H9 (cell line): ENCODE measurements around the gene ANKRD17. TPM values are rescaled to one million over a fixed set of nuclear protein-coding genes. Genes with fewer than 3 reads are reported as not detected.

Source experiments
- DNase-seq: peaks from one replicate; pipeline ENCODE4 v3.0.0-alpha.2; 2017
- H2AFZ ChIP-seq: one replicate; pipeline ENCODE4 v1.6.1; 2013; ENCODE audit warnings: mild to moderate bottlenecking, low read length, control low read depth, moderate library complexity
- H2AK5ac ChIP-seq: 2 replicates; pipeline ENCODE4 v1.6.1; 2013; ENCODE audit warnings: low read length, control low read depth, mixed read lengths; ENCODE audit not compliant: insufficient read length
- H2BK120ac ChIP-seq: one replicate; pipeline ENCODE4 v1.6.1; 2013; ENCODE audit warnings: low read depth, mild to moderate bottlenecking, low read length, control low read depth, inconsistent platforms; ENCODE audit not compliant: poor library complexity, severe bottlenecking
- H2BK12ac ChIP-seq: 2 replicates; pipeline ENCODE4 v1.6.1; 2013; ENCODE audit warnings: low read length, control low read depth, mixed read lengths, low read depth; ENCODE audit not compliant: insufficient read length
- H2BK15ac ChIP-seq: 2 replicates; pipeline ENCODE4 v1.6.1; 2013; ENCODE audit warnings: low read depth, low read length, control low read depth
- H2BK20ac ChIP-seq: one replicate; pipeline ENCODE4 v1.6.1; 2013; ENCODE audit warnings: low read depth, mild to moderate bottlenecking, low read length, control low read depth, inconsistent platforms; ENCODE audit not compliant: poor library complexity, severe bottlenecking
- H2BK5ac ChIP-seq: 2 replicates; pipeline ENCODE4 v1.6.1; 2013; ENCODE audit warnings: low read length, control low read depth, mixed read lengths; ENCODE audit not compliant: insufficient read length
- H3K14ac ChIP-seq: 2 replicates; pipeline ENCODE4 v1.6.1; 2013; ENCODE audit warnings: low read length, control low read depth; ENCODE audit not compliant: insufficient read depth
- H3K18ac ChIP-seq: 2 replicates; pipeline ENCODE4 v1.6.1; 2013; ENCODE audit warnings: low read depth, mild to moderate bottlenecking, mixed read lengths, low read length, control low read depth; ENCODE audit not compliant: insufficient read length
- H3K23ac ChIP-seq: 2 replicates; pipeline ENCODE4 v1.6.1; 2013; ENCODE audit warnings: low read length, control low read depth, mixed read lengths, low read depth; ENCODE audit not compliant: insufficient read length
- H3K23me2 ChIP-seq: 2 replicates; pipeline ENCODE4 v1.6.1; 2013; ENCODE audit warnings: low read depth, mild to moderate bottlenecking, mixed read lengths, low read length, control low read depth; ENCODE audit not compliant: insufficient read length, poor library complexity, severe bottlenecking
- H3K27ac ChIP-seq: 2 replicates; pipeline ENCODE4 v1.5.1; 2013; ENCODE audit warnings: low read length, control low read depth, mixed read lengths, low read depth; ENCODE audit not compliant: insufficient read length
- H3K27me3 ChIP-seq: 2 replicates; pipeline ENCODE4 v1.6.1; 2013; ENCODE audit warnings: low read length, control low read depth, inconsistent platforms; ENCODE audit not compliant: insufficient read depth
- H3K4ac ChIP-seq: 2 replicates; pipeline ENCODE4 v1.6.1; 2013; ENCODE audit warnings: low read depth, mild to moderate bottlenecking, control low read depth, inconsistent platforms, low read length, moderate library complexity
- H3K4me1 ChIP-seq: 2 replicates; pipeline ENCODE4 v1.6.1; 2013; ENCODE audit warnings: low read length, control low read depth, inconsistent platforms; ENCODE audit not compliant: insufficient read depth
- H3K4me2 ChIP-seq: 2 replicates; pipeline ENCODE4 v1.6.1; 2013; ENCODE audit warnings: low read length, control low read depth, mixed read lengths; ENCODE audit not compliant: insufficient read length, insufficient read depth
- H3K56ac ChIP-seq: 2 replicates; pipeline ENCODE4 v1.6.1; 2013; ENCODE audit warnings: low read depth, mild to moderate bottlenecking, mixed read lengths, low read length, control low read depth; ENCODE audit not compliant: insufficient read length
- H3K79me1 ChIP-seq: 2 replicates; pipeline ENCODE4 v1.6.1; 2013; ENCODE audit warnings: low read depth, mild to moderate bottlenecking, moderate library complexity, low read length, control low read depth, inconsistent platforms; ENCODE audit not compliant: insufficient read depth, poor library complexity, severe bottlenecking
- H3K79me2 ChIP-seq: 2 replicates; pipeline ENCODE4 v1.6.1; 2013; ENCODE audit warnings: low read length, control low read depth, inconsistent platforms; ENCODE audit not compliant: insufficient read depth
- H3K9ac ChIP-seq: 2 replicates; pipeline ENCODE4 v1.6.1; 2013; ENCODE audit warnings: low read length, control low read depth, mixed read lengths; ENCODE audit not compliant: insufficient read length; ENCODE audit errors: extremely low read depth
- H3K9me3 ChIP-seq: one replicate; pipeline ENCODE4 v1.6.1; 2013; ENCODE audit warnings: low read depth, low read length, inconsistent platforms; ENCODE audit not compliant: control insufficient read depth
- H3T11ph ChIP-seq: one replicate; pipeline ENCODE4 v1.6.1; 2013; ENCODE audit warnings: mild to moderate bottlenecking, low read length, control low read depth, inconsistent platforms
- H4K20me1 ChIP-seq: one replicate; pipeline ENCODE4 v1.6.1; 2013; ENCODE audit not compliant: control insufficient read depth, insufficient read length, insufficient read depth
- H4K5ac ChIP-seq: 2 replicates; pipeline ENCODE4 v1.6.1; 2013; ENCODE audit warnings: low read depth, mild to moderate bottlenecking, mixed read lengths, low read length, control low read depth; ENCODE audit not compliant: insufficient read length
- H4K8ac ChIP-seq: replicated peaks from 2 replicates; pipeline ENCODE4 v1.6.1; 2013; ENCODE audit warnings: low read length, control low read depth, mixed read lengths, low read depth; ENCODE audit not compliant: insufficient read length
- H4K91ac ChIP-seq: 2 replicates; pipeline ENCODE4 v1.6.1; 2013; ENCODE audit warnings: low read depth, mild to moderate bottlenecking, moderate library complexity, mixed read lengths, low read length, control low read depth; ENCODE audit not compliant: insufficient read length
- H3K27ac Mint-ChIP-seq, 3 experiments: 2 replicates in 2 of 3; 3 replicates in 1 of 3; pipeline ENCODE4 v1.8.0; 2020 to 2021; ENCODE audit warnings: mixed read lengths in 3 of 3, mild to moderate bottlenecking in 1 of 3, moderate library complexity in 1 of 3
- H3K27me3 Mint-ChIP-seq: 2 replicates; pipeline ENCODE4 v1.8.0; 2021; ENCODE audit warnings: low read depth, mild to moderate bottlenecking, moderate library complexity, mixed read lengths
- H3K36me3 Mint-ChIP-seq, 3 experiments: 2 replicates in 2 of 3; 3 replicates in 1 of 3; pipeline ENCODE4 v1.8.0; 2020 to 2021; ENCODE audit warnings: low read depth in 3 of 3, mixed read lengths in 3 of 3; ENCODE audit not compliant: insufficient read depth in 1 of 3
- H3K4me1 Mint-ChIP-seq, 2 experiments: 2 replicates each; pipeline ENCODE4 v1.8.0; 2020; ENCODE audit warnings: mixed read lengths in 2 of 2
- H3K4me3 Mint-ChIP-seq, 2 experiments: 2 replicates in 1 of 2; 3 replicates in 1 of 2; pipeline ENCODE4 v1.8.0; 2020 to 2021; ENCODE audit warnings: mild to moderate bottlenecking in 2 of 2, mixed read lengths in 2 of 2, moderate library complexity in 1 of 2
- H3K9me3 Mint-ChIP-seq, 2 experiments: 2 replicates in 1 of 2; 3 replicates in 1 of 2; pipeline ENCODE4 v1.8.0; 2020; ENCODE audit warnings: mild to moderate bottlenecking in 2 of 2, mixed read lengths in 2 of 2, moderate library complexity in 1 of 2
- WGBS: extraction: QIAGEN DNeasy Blood & Tissue Kit; methylation state at CpG from one replicate; pipeline ENCODE4 v1.1.7; 2013; ENCODE audit warnings: missing lambda C conversion rate, low lambda C conversion rate, mixed read lengths; ENCODE audit not compliant: insufficient read length; ENCODE audit errors: extremely low coverage; 5-methylcytosine and 5-hydroxymethylcytosine counted together
- total RNA-seq: library from RNA; stranded (reverse); gene quantifications from 2 replicates; pipeline ENCODE4 v1.2.1, GENCODE V29; 2021
- TF ChIP-seq, protein P1 (sequence below): fragments of 200-600 bp; sonication (generic); conservative IDR thresholded peaks from 3 replicates; pipeline ENCODE4 v1.8.0; 2021; ENCODE audit warnings: antibody characterized with exemption, mild to moderate bottlenecking

Gene ANKRD17
- total RNA-seq, 1 experiment from 2014 or later, result 82.4 TPM

DNA sequence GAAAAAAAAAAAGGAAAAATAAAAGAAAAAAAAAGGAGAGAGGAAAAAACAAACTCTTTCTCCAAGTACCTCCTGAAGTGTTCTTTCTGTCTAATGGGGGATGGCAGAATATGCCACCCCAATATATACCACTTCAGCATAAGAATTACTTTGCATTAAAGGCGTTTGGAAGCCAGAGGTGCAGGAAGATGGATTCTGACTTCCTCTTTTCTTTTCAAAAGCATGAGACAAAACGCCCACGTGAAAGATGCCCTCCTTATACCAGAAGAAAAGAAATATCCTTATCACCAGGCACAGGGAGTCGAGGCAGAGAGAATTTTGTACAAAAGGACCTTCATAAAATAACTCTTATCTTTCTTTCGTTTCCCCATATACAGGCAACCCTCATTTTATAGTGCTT is 230.0 kb downstream of the ANKRD17 start:
- no peak overlapping the region for H3K4me2 ChIP-seq
- H3K56ac ChIP-seq, result no peak overlapping the region
- H3K9ac ChIP-seq, result no peak overlapping the region
- no peak overlapping the region for H2BK15ac ChIP-seq
- H4K8ac ChIP-seq, result no peak overlapping the region
- no peak overlapping the region for H3K23ac ChIP-seq
- no peak overlapping the region for H2BK5ac ChIP-seq
- H3T11ph ChIP-seq, result no peak overlapping the region
- no peak overlapping the region for H4K91ac ChIP-seq
- H3K4me3 Mint-ChIP-seq, result no peak overlapping the region
- H3K18ac ChIP-seq, result no peak overlapping the region
- no peak overlapping the region for H3K27ac ChIP-seq
- TF ChIP-seq, protein P1, sequence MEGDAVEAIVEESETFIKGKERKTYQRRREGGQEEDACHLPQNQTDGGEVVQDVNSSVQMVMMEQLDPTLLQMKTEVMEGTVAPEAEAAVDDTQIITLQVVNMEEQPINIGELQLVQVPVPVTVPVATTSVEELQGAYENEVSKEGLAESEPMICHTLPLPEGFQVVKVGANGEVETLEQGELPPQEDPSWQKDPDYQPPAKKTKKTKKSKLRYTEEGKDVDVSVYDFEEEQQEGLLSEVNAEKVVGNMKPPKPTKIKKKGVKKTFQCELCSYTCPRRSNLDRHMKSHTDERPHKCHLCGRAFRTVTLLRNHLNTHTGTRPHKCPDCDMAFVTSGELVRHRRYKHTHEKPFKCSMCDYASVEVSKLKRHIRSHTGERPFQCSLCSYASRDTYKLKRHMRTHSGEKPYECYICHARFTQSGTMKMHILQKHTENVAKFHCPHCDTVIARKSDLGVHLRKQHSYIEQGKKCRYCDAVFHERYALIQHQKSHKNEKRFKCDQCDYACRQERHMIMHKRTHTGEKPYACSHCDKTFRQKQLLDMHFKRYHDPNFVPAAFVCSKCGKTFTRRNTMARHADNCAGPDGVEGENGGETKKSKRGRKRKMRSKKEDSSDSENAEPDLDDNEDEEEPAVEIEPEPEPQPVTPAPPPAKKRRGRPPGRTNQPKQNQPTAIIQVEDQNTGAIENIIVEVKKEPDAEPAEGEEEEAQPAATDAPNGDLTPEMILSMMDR, result no peak
- no peaks in the 10 kb centered on the region; the same call in 1 of the 2 replicates for H3K27me3 Mint-ChIP-seq
- no peaks in the 10 kb centered on the region for H4K20me1 ChIP-seq
- 0 out of 4 replicates have a peak, but pooled peaks cover 0 to 2% of the 10 kb centered on the region in 2 experiments for H3K4me1 Mint-ChIP-seq
- no peak for DNase-seq
- H3K79me1 ChIP-seq, result no peaks in the 10 kb centered on the region
- H3K14ac ChIP-seq, result no peak overlapping the region
- no peak overlapping the region for H2BK120ac ChIP-seq
- H3K9me3 Mint-ChIP-seq, result peaks cover 0 to 2% of the 10 kb centered on the region in 2 experiments; a peak in 1 of 5 replicates
- H3K23me2 ChIP-seq, result no peaks in the 10 kb centered on the region
- H3K27me3 ChIP-seq, result no peaks in the 10 kb centered on the region
- no peak overlapping the region for H3K4ac ChIP-seq
- no peaks in the 10 kb centered on the region for H3K79me2 ChIP-seq
- H2BK12ac ChIP-seq, result no peak overlapping the region
- no peak overlapping the region for H2AFZ ChIP-seq
- no peak overlapping the region for H2BK20ac ChIP-seq
- WGBS, result no CpG with 5 or more reads among the region's 5 CpGs
- peaks cover 0 to 5% (median 0%) of the 10 kb centered on the region in 3 experiments; a peak in 1 of 7 replicates for H3K36me3 Mint-ChIP-seq
- no peak overlapping the region for H3K27ac Mint-ChIP-seq
- no peaks in the 10 kb centered on the region for H3K9me3 ChIP-seq
- no peaks in the 10 kb centered on the region for H3K4me1 ChIP-seq
- H2AK5ac ChIP-seq, result no peak overlapping the region
- no peak overlapping the region for H4K5ac ChIP-seq

Other genes with a start within 250 kb of the ANKRD17 start
- 19.9 and 20.5 TPM in 2 replicates for gene COX18, start 189.1 kb downstream of the ANKRD17 start, total RNA-seq
- gene ALB, start 145.5 kb upstream of the ANKRD17 start, total RNA-seq, result 0.29 TPM in 1 of 2 replicates, not detected in the other
- 4.8 and 4.9 TPM in 2 replicates for gene AFP, start 177.4 kb upstream of the ANKRD17 start, total RNA-seq
- gene AFM, start 222.9 kb upstream of the ANKRD17 start, total RNA-seq, result not detected in 2 replicates